Astrocyte (in vitro differentiated cells and primary cell): ENCODE results near the gene TLN1. TPM values are rescaled to one million over a fixed set of nuclear protein-coding genes. Genes with fewer than 3 reads are reported as not detected.

Experiments used
- DNase-seq: peaks from one replicate; pipeline ENCODE4 v3.0.0-alpha.2; 2010; ENCODE audit warnings: low read depth
- FAIRE-seq: peaks from 2 replicates; lab custom pipeline; 2011; peaks lifted over from hg19 to GRCh38; lab: Jason Lieb, UNC
- H2AFZ ChIP-seq: 2 replicates; pipeline ENCODE4 v1.6.0; 2012; ENCODE audit warnings: low read depth, low read length, inconsistent platforms
- H3K27ac ChIP-seq: 2 replicates; pipeline ENCODE4 v1.5.1; 2011; ENCODE audit warnings: low read depth, low read length, inconsistent platforms
- H3K27me3 ChIP-seq: 2 replicates; pipeline ENCODE4 v1.6.0; 2011; ENCODE audit warnings: low read length, inconsistent platforms; ENCODE audit not compliant: insufficient read depth
- H3K36me3 ChIP-seq: 2 replicates; pipeline ENCODE4 v1.5.1; 2011; ENCODE audit warnings: low read length, inconsistent platforms; ENCODE audit not compliant: insufficient read depth
- H3K4me1 ChIP-seq: 2 replicates; pipeline ENCODE4 v1.5.1; 2011; ENCODE audit warnings: low read length, inconsistent platforms; ENCODE audit not compliant: insufficient read depth
- H3K4me2 ChIP-seq: 2 replicates; pipeline ENCODE4 v1.6.0; 2012; ENCODE audit warnings: low read length, inconsistent platforms
- H3K4me3 ChIP-seq: 2 replicates; pipeline ENCODE4 v1.5.1; 2011; ENCODE audit warnings: low read depth, mild to moderate bottlenecking, low read length, inconsistent platforms; ENCODE audit not compliant: insufficient read depth
- H3K79me2 ChIP-seq: 2 replicates; pipeline ENCODE4 v1.6.0; 2012; ENCODE audit warnings: mild to moderate bottlenecking, low read length, inconsistent platforms; ENCODE audit not compliant: insufficient read depth
- H3K9ac ChIP-seq: 2 replicates; pipeline ENCODE4 v1.6.0; 2012; ENCODE audit warnings: mild to moderate bottlenecking, low read length, inconsistent platforms
- H3K9me3 ChIP-seq: 2 replicates; pipeline ENCODE4 v1.5.1; 2012; ENCODE audit warnings: low read depth, mild to moderate bottlenecking, low read length, inconsistent platforms; ENCODE audit not compliant: insufficient read depth
- H4K20me1 ChIP-seq: 2 replicates; pipeline ENCODE4 v1.6.0; 2012; ENCODE audit warnings: low read length, inconsistent platforms; ENCODE audit not compliant: insufficient read depth
- H3K27ac Mint-ChIP-seq: one replicate; pipeline ENCODE4 v1.8.0; 2021; ENCODE audit warnings: mild to moderate bottlenecking, mixed read lengths; ENCODE audit not compliant: unreplicated experiment
- H3K27me3 Mint-ChIP-seq: one replicate; pipeline ENCODE4 v1.8.0; 2021; ENCODE audit warnings: low read depth, mixed read lengths; ENCODE audit not compliant: unreplicated experiment
- H3K36me3 Mint-ChIP-seq: one replicate; pipeline ENCODE4 v1.8.0; 2021; ENCODE audit warnings: low read depth, mixed read lengths; ENCODE audit not compliant: unreplicated experiment
- H3K4me1 Mint-ChIP-seq: one replicate; pipeline ENCODE4 v1.8.0; 2021; ENCODE audit warnings: low read depth, mixed read lengths; ENCODE audit not compliant: unreplicated experiment
- H3K4me3 Mint-ChIP-seq: one replicate; pipeline ENCODE4 v1.8.0; 2021; ENCODE audit warnings: mild to moderate bottlenecking, moderate library complexity, mixed read lengths; ENCODE audit not compliant: unreplicated experiment
- H3K9me3 Mint-ChIP-seq: one replicate; pipeline ENCODE4 v1.8.0; 2021; ENCODE audit warnings: mild to moderate bottlenecking, mixed read lengths; ENCODE audit not compliant: unreplicated experiment
- EZH2 ChIP-seq: IDR thresholded peaks from 2 replicates; pipeline ENCODE4 v1.6.1; 2012; ENCODE audit warnings: mild to moderate bottlenecking, low read length, inconsistent platforms; ENCODE audit not compliant: insufficient read depth
- total RNA-seq: library from RNA; stranded (reverse); gene quantifications from 2 replicates; pipeline ENCODE4 v1.2.1, GENCODE V29; 2021
- TF ChIP-seq, protein P1 (sequence below): IDR thresholded peaks from 2 replicates; pipeline ENCODE4 v1.5.1; 2011; ENCODE audit warnings: low read depth, mild to moderate bottlenecking, inconsistent platforms, low read length, moderate library complexity; ENCODE audit not compliant: insufficient read depth

Gene TLN1
- total RNA-seq, 1 donor from 2014 or later, result 525 TPM

DNA sequence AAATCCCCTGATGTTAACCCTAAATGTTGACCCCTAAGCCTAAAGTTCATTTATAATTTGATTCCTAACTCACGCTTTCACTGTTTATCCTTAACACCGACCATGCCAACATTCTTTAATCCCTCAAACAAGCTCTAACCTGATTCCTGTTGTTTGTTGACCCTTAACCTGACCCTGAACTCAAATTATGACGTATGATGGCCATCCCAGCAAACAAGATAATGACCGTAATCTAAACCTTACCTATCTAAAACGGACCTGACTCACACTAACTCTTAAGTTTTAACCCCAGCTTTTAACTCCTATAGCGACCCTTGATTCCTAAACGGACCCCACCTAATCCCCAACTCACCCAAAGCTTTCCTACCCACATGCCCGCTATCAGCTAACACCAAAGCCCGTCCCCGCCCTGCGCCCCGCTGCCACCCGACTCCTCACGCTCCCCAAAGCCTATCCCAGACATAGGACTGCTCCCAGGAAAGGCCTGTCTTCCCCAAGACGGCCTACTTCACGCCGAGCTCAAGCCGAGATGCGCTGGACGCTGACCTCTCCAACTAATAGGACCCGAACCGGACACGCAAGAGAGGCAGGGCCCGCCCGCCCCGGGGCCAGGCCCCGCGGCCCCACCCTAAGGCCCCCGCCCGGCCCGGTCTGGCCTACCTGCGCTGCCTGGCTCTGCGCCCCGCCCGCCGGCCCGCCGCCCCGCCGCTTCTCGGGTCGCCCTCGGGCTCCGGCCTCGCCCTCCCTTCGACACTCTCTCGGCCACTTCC is 395 bp downstream of the TLN1 start:
- peaks cover 86% of the 10 kb centered on the region for H3K79me2 ChIP-seq
- peaks cover 67% of the 10 kb centered on the region for H4K20me1 ChIP-seq
- Mint-ChIP-seq H3K27ac (no peak overlapping the region), H3K4me1 (peaks cover 23% of the 10 kb centered on the region), H3K9me3 (no peaks in the 10 kb centered on the region), H3K27me3 (no peaks in the 10 kb centered on the region), H3K36me3 (peaks cover 4% of the 10 kb centered on the region), H3K4me3 (peak overlapping the region; percentile 97)
- peaks cover 58% of the 10 kb centered on the region for H3K4me1 ChIP-seq
- H2AFZ ChIP-seq, result no peak overlapping the region
- FAIRE-seq (no peak), DNase-seq (no peak)
- H3K36me3 ChIP-seq, result peaks cover 19% of the 10 kb centered on the region
- peak overlapping the region; percentile 91 for H3K9ac ChIP-seq
- no peak for TF ChIP-seq EZH2
- TF ChIP-seq, protein P1, sequence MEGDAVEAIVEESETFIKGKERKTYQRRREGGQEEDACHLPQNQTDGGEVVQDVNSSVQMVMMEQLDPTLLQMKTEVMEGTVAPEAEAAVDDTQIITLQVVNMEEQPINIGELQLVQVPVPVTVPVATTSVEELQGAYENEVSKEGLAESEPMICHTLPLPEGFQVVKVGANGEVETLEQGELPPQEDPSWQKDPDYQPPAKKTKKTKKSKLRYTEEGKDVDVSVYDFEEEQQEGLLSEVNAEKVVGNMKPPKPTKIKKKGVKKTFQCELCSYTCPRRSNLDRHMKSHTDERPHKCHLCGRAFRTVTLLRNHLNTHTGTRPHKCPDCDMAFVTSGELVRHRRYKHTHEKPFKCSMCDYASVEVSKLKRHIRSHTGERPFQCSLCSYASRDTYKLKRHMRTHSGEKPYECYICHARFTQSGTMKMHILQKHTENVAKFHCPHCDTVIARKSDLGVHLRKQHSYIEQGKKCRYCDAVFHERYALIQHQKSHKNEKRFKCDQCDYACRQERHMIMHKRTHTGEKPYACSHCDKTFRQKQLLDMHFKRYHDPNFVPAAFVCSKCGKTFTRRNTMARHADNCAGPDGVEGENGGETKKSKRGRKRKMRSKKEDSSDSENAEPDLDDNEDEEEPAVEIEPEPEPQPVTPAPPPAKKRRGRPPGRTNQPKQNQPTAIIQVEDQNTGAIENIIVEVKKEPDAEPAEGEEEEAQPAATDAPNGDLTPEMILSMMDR, result no peak
- no peaks in the 10 kb centered on the region for H3K9me3 ChIP-seq
- peak overlapping the region; percentile 93 for H3K4me3 ChIP-seq
- H3K27ac ChIP-seq, result peak overlapping the region; percentile 92
- H3K27me3 ChIP-seq, result no peaks in the 10 kb centered on the region
- H3K4me2 ChIP-seq, result peak overlapping the region; percentile 99

DNA sequence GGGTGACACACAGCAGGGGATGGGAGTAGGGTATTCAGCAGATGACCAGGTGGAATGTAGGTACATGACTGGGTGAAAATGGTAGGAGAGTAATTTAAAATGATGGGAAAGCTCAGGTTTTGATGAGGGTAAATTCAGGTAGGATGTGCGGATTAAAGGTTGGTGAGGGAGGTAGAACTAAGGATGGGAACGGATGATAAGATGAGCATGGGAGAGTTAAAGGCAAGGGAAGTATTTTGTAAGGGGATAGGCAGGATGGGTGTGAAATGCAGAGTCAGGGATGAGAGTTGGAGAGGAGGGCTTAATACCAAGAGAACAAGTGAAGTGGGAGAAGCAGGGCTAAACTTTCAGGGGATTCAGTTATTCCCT is 1.5 kb downstream of the TLN1 start:
- peak overlapping the region; percentile 92 for H3K27ac ChIP-seq

More for the DNA sequence above, 1.5 kb downstream of the TLN1 start:
- Histone ChIP-seq H3K27me3 (no peaks in the 10 kb centered on the region), H3K4me2 (peak overlapping the region; percentile 99), H3K79me2 (peaks cover 93% of the 10 kb centered on the region), H3K4me1 (peaks cover 59% of the 10 kb centered on the region), H4K20me1 (peaks cover 62% of the 10 kb centered on the region), H3K9me3 (no peaks in the 10 kb centered on the region), H3K4me3 (peak overlapping the region; percentile 93), H3K9ac (peak overlapping the region; percentile 91), H2AFZ (no peak overlapping the region), H3K36me3 (peaks cover 13% of the 10 kb centered on the region)
- H3K9me3 Mint-ChIP-seq, result no peaks in the 10 kb centered on the region
- H3K4me3 Mint-ChIP-seq, result no peak overlapping the region
- no peaks in the 10 kb centered on the region for H3K27me3 Mint-ChIP-seq
- no peak for FAIRE-seq
- no peak for TF ChIP-seq EZH2
- TF ChIP-seq, protein P1, result no peak
- H3K36me3 Mint-ChIP-seq, result peaks cover 5% of the 10 kb centered on the region
- no peak overlapping the region for H3K27ac Mint-ChIP-seq
- peaks cover 17% of the 10 kb centered on the region for H3K4me1 Mint-ChIP-seq
- DNase-seq, result no peak
